ENCODE results near the gene LRRC32.

The LRRC32 gene

DNA sequence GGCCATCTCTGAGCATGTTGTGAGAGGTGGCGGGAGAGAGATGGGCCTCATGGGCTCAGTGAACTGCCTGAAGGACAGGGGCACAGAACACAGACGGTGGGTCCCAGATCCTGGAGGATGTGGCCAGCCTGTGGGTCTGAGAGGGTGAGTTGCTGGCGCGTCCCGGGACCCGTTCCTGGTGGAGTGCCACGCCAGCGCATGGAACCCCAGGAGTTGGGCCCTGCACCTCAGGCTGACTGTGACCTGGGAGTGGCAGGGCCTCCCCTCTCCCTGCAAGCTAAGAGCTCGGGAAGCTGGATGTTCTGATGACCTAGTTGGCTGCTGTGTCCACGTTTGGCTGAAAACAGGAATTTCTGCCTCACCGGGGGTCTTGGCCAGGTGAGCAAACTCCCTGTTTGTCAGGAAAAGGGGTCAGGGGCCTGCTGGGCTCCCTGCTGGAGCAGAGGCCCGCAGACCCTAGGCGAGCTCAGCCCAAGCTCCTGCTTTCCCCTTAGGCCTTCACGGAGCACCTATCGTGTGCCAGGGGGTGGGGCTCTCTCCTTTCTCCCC, 15.0 kb downstream of the LRRC32 start:
- TF ChIP-seq, protein P1, sequence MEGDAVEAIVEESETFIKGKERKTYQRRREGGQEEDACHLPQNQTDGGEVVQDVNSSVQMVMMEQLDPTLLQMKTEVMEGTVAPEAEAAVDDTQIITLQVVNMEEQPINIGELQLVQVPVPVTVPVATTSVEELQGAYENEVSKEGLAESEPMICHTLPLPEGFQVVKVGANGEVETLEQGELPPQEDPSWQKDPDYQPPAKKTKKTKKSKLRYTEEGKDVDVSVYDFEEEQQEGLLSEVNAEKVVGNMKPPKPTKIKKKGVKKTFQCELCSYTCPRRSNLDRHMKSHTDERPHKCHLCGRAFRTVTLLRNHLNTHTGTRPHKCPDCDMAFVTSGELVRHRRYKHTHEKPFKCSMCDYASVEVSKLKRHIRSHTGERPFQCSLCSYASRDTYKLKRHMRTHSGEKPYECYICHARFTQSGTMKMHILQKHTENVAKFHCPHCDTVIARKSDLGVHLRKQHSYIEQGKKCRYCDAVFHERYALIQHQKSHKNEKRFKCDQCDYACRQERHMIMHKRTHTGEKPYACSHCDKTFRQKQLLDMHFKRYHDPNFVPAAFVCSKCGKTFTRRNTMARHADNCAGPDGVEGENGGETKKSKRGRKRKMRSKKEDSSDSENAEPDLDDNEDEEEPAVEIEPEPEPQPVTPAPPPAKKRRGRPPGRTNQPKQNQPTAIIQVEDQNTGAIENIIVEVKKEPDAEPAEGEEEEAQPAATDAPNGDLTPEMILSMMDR (IDR thresholded peaks at IDR 0.05) = no peak

DNA sequence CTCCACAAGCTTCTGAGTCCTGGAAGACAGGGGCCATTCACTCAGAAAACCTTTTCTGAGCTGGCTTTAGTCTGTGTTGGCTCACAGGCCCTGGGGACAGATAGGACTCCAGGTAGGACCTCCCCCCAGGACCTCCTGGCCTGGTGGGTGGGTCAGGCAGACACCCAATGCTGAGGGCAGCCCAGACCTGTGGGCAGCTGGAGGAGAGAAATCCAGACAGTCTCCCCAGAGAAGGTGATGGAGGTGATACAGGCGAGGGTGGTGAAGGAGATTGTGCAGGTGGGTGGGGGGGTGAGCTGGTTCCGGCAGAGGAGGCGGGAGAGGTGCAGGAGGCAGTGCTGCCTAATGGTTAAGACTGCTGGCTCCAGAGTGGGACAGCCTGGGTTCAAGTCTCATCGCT, 15.6 kb downstream of the LRRC32 start:
- TF ChIP-seq, protein P1 (IDR thresholded peaks at IDR 0.05) = no peak

DNA sequence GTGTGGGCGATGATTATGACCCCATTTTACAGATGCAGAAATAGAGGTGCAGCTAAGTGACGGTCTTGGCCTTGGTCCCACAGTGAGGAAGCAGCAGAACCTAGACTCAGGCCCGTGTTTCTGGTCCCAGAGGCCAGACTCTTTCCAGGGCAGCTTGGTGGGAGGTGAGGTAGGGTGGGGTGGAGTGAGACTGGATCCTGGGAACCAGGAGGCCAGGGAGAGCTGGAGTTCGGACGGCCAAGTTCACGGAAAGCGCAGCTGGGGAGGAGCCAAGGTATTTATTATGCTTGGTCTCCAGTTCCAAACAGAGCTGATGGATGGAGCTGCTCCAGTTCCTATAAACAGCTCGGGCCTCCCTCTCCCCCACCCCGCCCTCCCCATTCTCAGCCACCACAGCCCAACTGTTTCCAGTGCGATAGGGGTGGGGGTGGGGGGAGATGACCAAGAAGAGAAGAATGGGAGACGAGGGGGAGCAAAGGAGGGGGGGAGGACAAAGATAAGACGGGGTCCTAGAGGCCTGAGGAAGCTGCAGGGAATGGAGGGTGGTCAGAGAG, 16.2 kb downstream of the LRRC32 start:
- TF ChIP-seq, protein P1 (IDR thresholded peaks at IDR 0.05) = no peak

DNA sequence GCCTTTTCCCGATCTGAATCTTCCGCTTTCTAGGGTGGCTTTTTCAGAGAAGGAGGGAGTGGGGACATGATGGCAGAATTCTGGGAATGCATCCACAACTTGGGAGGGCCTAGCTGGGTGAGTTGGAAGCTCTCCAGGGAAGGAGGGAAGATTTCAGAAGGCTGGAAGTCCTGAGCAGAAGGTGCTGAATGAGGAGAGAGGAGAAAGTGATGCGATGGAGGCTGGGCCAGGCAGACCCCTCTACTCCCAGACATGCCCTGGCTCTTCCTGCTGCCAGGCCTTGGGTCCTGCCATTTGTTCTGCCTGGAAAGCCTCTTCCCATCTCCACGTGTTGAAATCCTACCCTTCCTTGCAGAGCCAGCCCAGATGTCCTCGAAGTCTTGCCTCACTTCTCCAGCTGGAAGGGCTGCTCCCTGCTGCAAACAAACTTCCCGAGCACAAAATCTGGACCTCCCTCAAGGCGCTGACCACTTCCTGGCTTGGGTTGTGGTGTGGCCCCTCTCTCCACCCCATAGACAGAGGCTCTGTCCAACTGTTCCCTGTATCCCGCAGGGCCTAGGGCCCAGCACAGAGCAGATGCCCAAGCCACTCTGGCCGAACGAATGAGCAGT, 16.8 kb downstream of the LRRC32 start:
- TF ChIP-seq, protein P1 (IDR thresholded peaks at IDR 0.05) = no peak

GRCh38 chr11:76653012-76653673, 17.4 kb downstream of the LRRC32 start:
- TF ChIP-seq, protein P1 (IDR thresholded peaks at IDR 0.05) = no peak

DNA sequence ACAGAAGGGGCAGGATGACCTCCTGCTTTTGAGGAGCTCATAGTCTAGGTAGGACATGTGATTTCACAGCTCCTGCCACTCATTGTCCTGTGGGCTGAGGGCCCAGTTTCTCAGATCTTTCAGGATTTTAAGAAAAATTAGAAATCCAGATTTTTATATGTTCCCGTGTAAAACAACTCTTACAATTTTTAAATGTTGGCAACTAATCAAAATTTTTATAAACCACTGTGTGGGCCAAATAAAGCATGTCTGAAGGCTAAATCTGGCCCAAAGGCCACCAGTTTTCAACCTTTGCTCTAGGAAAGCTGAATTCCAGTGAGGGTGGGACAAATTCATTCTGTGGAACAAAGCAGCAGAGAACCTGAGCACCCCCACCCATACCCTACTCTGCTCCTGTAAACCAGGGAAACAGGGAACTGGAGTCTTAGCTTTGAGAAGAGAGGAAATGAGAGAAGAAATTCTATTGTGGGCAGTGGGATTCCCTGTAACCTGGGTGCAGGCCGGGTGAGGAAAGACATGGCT, 20.6 kb downstream of the LRRC32 start:
- TF ChIP-seq, protein P1 (IDR thresholded peaks at IDR 0.05) = no peak

GRCh38 chr11:76649011-76649410, 21.5 kb downstream of the LRRC32 start:
- TF ChIP-seq, protein P1 (IDR thresholded peaks at IDR 0.05) = no peak

Data from LNCAP (cell line).